ENCODE results near the gene ZNF444. TPM values are rescaled to one million over a fixed set of nuclear protein-coding genes. Genes with fewer than 3 reads are reported as not detected.

The ZNF444 gene
- total RNA-seq, 2 donors from 2014 or later: 62.0 to 105 TPM

- TF ChIP-seq POLR2AphosphoS5 (IDR thresholded peaks at IDR 0.05) (no peak), CTCF (IDR thresholded peaks at IDR 0.05) (no peak), POLR2A (IDR thresholded peaks at IDR 0.05) (no peak)
- WGBS: 76% methylated on average over 19 of the region's 19 CpGs
- Histone ChIP-seq H3K27me3 (replicated peaks; ENCODE audit: insufficient read depth) (no peaks in the 10 kb centered on the region), H3K4me3 (no peak overlapping the region), H3K4me1 (replicated peaks) (no peaks in the 10 kb centered on the region), H3K36me3 (no peaks in the 10 kb centered on the region), H3K27ac (no peak overlapping the region), H3K9me3 (no peaks in the 10 kb centered on the region)
- no peak for DNase-seq (ENCODE audit: low spot score)
- intact Hi-C loops (cut with DNase I): no loop called here
Observed at GRCh38 chr19:56126983-56127780, 13.9 kb upstream of the ZNF444 start.

- H3K4me1 ChIP-seq (replicated peaks): no peaks in the 10 kb centered on the region
- no peak overlapping the region for H3K4me3 ChIP-seq
- TF ChIP-seq POLR2AphosphoS5 (IDR thresholded peaks at IDR 0.05) (no peak), CTCF (IDR thresholded peaks at IDR 0.05) (no peak), POLR2A (IDR thresholded peaks at IDR 0.05) (no peak)
- no peaks in the 10 kb centered on the region for H3K9me3 ChIP-seq
- WGBS: 87% methylated on average over 7 of the region's 7 CpGs
- H3K27me3 ChIP-seq (replicated peaks; ENCODE audit: insufficient read depth): no peaks in the 10 kb centered on the region
- no peak for DNase-seq (ENCODE audit: low spot score)
- no peak overlapping the region for H3K27ac ChIP-seq
- intact Hi-C loops (cut with DNase I): no loop called here
- no peaks in the 10 kb centered on the region for H3K36me3 ChIP-seq
Observed at GRCh38 chr19:56130006-56130405, 11.1 kb upstream of the ZNF444 start.

GRCh38 chr19:56131651-56132050, 9.4 kb upstream of the ZNF444 start:
- no peaks in the 10 kb centered on the region for H3K4me1 ChIP-seq (replicated peaks)
- H3K27ac ChIP-seq: peak overlapping the region in 1 of 2 donors; percentile 59
- no peak overlapping the region for H3K4me3 ChIP-seq
- WGBS: 84% methylated on average over 8 of the region's 8 CpGs
- no peaks in the 10 kb centered on the region for H3K27me3 ChIP-seq (replicated peaks; ENCODE audit: insufficient read depth)
- no peaks in the 10 kb centered on the region for H3K9me3 ChIP-seq
- no peak for DNase-seq (ENCODE audit: low spot score)
- H3K36me3 ChIP-seq: no peaks in the 10 kb centered on the region
- intact Hi-C loops (cut with DNase I): no loop called here
- TF ChIP-seq POLR2A (IDR thresholded peaks at IDR 0.05) (no peak), CTCF (IDR thresholded peaks at IDR 0.05) (no peak), POLR2AphosphoS5 (IDR thresholded peaks at IDR 0.05) (no peak)

- Histone ChIP-seq H3K4me3 (no peak overlapping the region), H3K27ac (peak overlapping the region; percentile 50 to 59), H3K36me3 (no peaks in the 10 kb centered on the region), H3K4me1 (replicated peaks) (peaks cover 2% of the 10 kb centered on the region), H3K27me3 (replicated peaks; ENCODE audit: insufficient read depth) (no peaks in the 10 kb centered on the region), H3K9me3 (no peaks in the 10 kb centered on the region)
- intact Hi-C loops (cut with DNase I): no loop called here
- no peak for DNase-seq (ENCODE audit: low spot score)
- WGBS: 12% methylated on average over 14 of the region's 14 CpGs
- TF ChIP-seq CTCF (IDR thresholded peaks at IDR 0.05) (no peak), POLR2AphosphoS5 (IDR thresholded peaks at IDR 0.05) (peak; percentile 49)
Observed at GRCh38 chr19:56132316-56132822, 8.7 kb upstream of the ZNF444 start.

Measured in prostate gland (tissue), 2 donors.